ENCODE results near the gene BCAN.
A peak's percentile ranks its signal among the peaks of the same experiment; 100 is the strongest.

Gene BCAN

GRCh38 chr1:156623946-156624813, 17.7 kb upstream of the BCAN start:
- peak; percentile 57 for TF ChIP-seq CTCF (IDR thresholded peaks at IDR 0.05; ENCODE audit: insufficient read depth, low read length, missing control alignments)
- POLR2A ChIA-PET: interaction anchor here (0.7 kb wide), 1 partner anchor 152 kb away, joined by 3 read pairs; no protein-coding TSS in a partner anchor
- CTCF ChIA-PET: interaction anchor here (0.8 to 13.0 kb wide), 29 partner anchors 7 to 243 kb away, joined by 3 to 409 read pairs (median 6); partner anchors contain the start of genes BCAN, CRABP2, HAPLN2 and NAXE
- no peak for DNase-seq (ENCODE audit: low read depth, low spot score)
- peak overlapping the region; percentile 38 for H3K4me3 ChIP-seq (ENCODE audit: low read depth, low read length)

- peak overlapping the region; percentile 38 for H3K4me3 ChIP-seq (ENCODE audit: low read depth, low read length)
- ChIA-PET CTCF (interaction anchor here (0.8 to 13.0 kb wide), 29 partner anchors 8 to 244 kb away, joined by 3 to 409 read pairs (median 6); partner anchors contain the start of genes BCAN, CRABP2, HAPLN2 and NAXE), POLR2A (no interaction called here)
- TF ChIP-seq CTCF (IDR thresholded peaks at IDR 0.05; ENCODE audit: insufficient read depth, low read length, missing control alignments): no peak
- no peak for DNase-seq (ENCODE audit: low read depth, low spot score)
Observed at GRCh38 chr1:156624814-156625435, 17.0 kb upstream of the BCAN start.

- no peak overlapping the region for H3K4me3 ChIP-seq (ENCODE audit: low read depth, low read length)
- POLR2A ChIA-PET: no interaction called here
- CTCF ChIA-PET: interaction anchor here (0.8 to 13.0 kb wide), 21 partner anchors 8 to 244 kb away, joined by 3 to 409 read pairs (median 10); partner anchors contain the start of genes BCAN, HAPLN2 and NES
- no peak for DNase-seq (ENCODE audit: low read depth, low spot score)
- TF ChIP-seq CTCF (IDR thresholded peaks at IDR 0.05; ENCODE audit: insufficient read depth, low read length, missing control alignments): peak; percentile 74
Observed at GRCh38 chr1:156625436-156626078, 16.4 kb upstream of the BCAN start.

- POLR2A ChIA-PET: no interaction called here
- no peak overlapping the region for H3K4me3 ChIP-seq (ENCODE audit: low read depth, low read length)
- CTCF ChIA-PET: interaction anchor here (0.6 to 13.0 kb wide), 22 partner anchors 9 to 264 kb away, joined by 3 to 409 read pairs (median 9); partner anchors contain the start of genes BCAN, CRABP2, HAPLN2 and NES
- TF ChIP-seq CTCF (IDR thresholded peaks at IDR 0.05; ENCODE audit: insufficient read depth, low read length, missing control alignments): no peak
- no peak for DNase-seq (ENCODE audit: low read depth, low spot score)
Observed at GRCh38 chr1:156626079-156626438, 15.9 kb upstream of the BCAN start.

GRCh38 chr1:156627313-156627880, 14.5 kb upstream of the BCAN start:
- no peak for DNase-seq (ENCODE audit: low read depth, low spot score)
- POLR2A ChIA-PET: interaction anchor here (0.6 kb wide), 1 partner anchor 36 kb away, joined by 3 read pairs; the partner anchor contains the start of gene NAXE
- TF ChIP-seq CTCF (IDR thresholded peaks at IDR 0.05; ENCODE audit: insufficient read depth, low read length, missing control alignments): peak; percentile 72

More at GRCh38 chr1:156627313-156627880, 14.5 kb upstream of the BCAN start:
- CTCF ChIA-PET: interaction anchor here (0.9 to 13.0 kb wide), 28 partner anchors 7 to 309 kb away, joined by 3 to 409 read pairs (median 6); partner anchors contain the start of genes BCAN, CRABP2, HAPLN2 and NES
- no peak overlapping the region for H3K4me3 ChIP-seq (ENCODE audit: low read depth, low read length)

Data from AG04449 (cell line).